Activated T-cell treated with anti-CD3 and anti-CD28 coated beads, Interleukin-2, amount 50 U/mL, for 4 hours (primary cell): ENCODE data around the gene CLEC18B. TPM values are rescaled to one million over a fixed set of nuclear protein-coding genes. Genes with fewer than 3 reads are reported as not detected.
"Not testable (repeated sequence)": the region's sequence is repeated elsewhere in the genome, so short reads cannot be mapped to it uniquely, and the experiment has no call there.

Experiments used
- ATAC-seq, 2 donors: fragments of 200-7000 bp; cut with Tn5 transposase; one replicate each; pipeline ENCODE4 v1.10.0; 2021
- DNase-seq: peaks from one replicate; pipeline ENCODE4 v3.0.0-alpha.2; 2020
- H3K27me3 Mint-ChIP-seq: one replicate; pipeline ENCODE4 v1.8.0; 2021; ENCODE audit warnings: low read depth, mixed read lengths
- H3K36me3 Mint-ChIP-seq: one replicate; pipeline ENCODE4 v1.8.0; 2022; ENCODE audit warnings: mixed read lengths; ENCODE audit not compliant: insufficient read depth
- H3K4me1 Mint-ChIP-seq: one replicate; pipeline ENCODE4 v1.8.0; 2021; ENCODE audit warnings: low read depth, mixed read lengths
- H3K4me3 Mint-ChIP-seq: one replicate; pipeline ENCODE4 v1.8.0; 2021; ENCODE audit warnings: mild to moderate bottlenecking, moderate library complexity, mixed read lengths
- H3K9me3 Mint-ChIP-seq: one replicate; pipeline ENCODE4 v1.8.0; 2021; ENCODE audit warnings: mixed read lengths
- total RNA-seq, 3 donors: library from RNA; stranded (reverse); gene quantifications; one replicate each; pipeline ENCODE4 v1.2.1, GENCODE V29; 2021

Gene CLEC18B
- total RNA-seq, 3 donors from 2014 or later, result 0.25 to 1.1 (median 0.79) TPM

DNA sequence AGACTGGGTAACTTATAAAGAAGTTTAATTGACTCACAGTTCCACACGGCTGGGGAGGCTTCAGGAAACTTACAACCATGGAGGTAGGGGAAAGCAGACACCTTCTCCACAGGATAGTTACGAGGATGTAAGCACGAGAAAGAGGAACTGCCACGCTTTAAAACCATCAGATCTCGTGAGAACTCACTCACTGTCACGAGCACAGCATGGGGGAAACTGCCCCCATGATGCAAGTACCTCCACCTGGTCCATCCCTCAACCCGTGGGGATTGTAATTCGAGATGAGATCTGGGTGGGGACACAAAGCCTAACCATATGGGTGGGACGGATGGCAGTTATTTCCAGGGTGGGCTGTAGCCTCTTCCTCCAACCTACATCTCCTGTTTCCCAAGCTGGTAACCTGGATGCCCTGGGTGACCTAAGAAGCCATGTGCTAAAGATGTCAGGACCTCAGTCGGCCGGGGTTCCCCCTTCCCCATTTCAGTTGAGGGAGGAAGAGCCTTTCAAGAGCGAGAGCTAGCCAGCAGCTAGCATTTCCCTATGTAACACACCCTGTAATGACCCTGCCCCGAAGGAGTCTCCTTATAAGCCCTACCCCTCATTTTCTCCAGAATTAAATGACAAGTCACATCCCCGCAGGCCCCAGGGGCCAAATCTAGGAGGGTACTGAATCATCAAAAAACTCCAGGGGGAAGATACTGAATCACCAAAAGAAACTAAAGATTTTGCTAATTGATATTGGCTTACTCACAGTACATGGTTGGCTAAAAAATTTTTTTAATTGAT is 16.9 kb downstream of the CLEC18B start:
- not testable (repeated sequence) for H3K4me3 Mint-ChIP-seq, DNase-seq, H3K27me3 Mint-ChIP-seq, H3K4me1 Mint-ChIP-seq, H3K9me3 Mint-ChIP-seq, H3K36me3 Mint-ChIP-seq
- ATAC-seq, result peak in 1 of 2 donors; percentile 57

DNA sequence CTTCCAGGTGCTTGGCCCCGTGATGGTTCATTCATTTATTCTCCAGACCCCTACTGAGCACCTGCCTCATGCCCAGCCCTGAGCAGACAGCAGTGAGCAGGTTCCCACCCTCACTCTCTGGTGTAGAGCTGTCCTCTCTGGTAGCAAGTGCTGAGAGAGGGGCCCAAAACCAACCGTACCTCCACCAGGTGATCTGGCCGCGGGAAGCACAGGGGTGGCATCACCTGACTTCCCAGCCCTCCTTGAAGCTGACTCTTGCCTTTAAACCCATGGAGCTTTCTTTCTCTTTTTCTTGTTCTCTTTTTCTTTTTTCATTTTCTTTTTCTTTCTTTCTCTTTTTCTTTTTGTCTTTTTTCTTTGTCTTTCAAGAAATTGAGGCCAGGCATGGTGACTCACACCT is 21.0 kb downstream of the CLEC18B start:
- not testable (repeated sequence) for H3K27me3 Mint-ChIP-seq, ATAC-seq, H3K36me3 Mint-ChIP-seq, H3K9me3 Mint-ChIP-seq, H3K4me3 Mint-ChIP-seq, DNase-seq, H3K4me1 Mint-ChIP-seq

DNA sequence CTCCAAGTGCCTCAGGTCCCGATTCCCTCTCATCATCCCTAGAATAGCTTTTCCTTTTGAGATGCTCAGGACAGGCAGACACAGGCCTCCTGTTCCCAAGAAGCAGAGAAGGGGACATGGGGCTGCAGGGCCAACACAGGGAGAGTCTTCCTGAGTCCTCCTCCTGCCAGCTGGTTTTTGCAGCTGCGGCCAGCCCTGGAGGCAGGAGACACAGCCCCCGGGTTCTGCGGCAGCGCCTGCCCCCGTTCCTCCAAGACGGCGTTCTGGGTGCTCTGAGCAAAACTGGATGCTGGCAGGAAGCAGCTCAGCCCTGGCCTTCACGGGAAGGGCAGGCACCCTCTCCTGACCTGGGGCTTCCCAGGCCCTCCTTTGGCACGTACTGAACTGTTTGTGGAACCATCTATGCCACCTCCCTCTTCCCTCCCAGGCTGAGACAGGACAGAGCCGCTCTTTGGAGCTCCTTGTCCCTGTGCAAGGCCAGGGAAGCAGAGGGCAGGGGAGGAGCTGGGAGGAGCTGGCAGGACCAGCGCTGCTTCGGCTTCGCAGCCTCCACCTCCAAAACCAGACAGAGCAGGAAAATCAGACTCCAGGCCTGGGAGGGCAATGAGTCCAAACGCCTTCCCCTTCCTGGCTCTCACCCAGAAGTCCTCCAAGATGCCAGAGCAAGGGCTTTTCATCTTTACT is 22.9 kb downstream of the CLEC18B start:
- not testable (repeated sequence) for H3K27me3 Mint-ChIP-seq, H3K4me1 Mint-ChIP-seq, H3K9me3 Mint-ChIP-seq, DNase-seq, H3K36me3 Mint-ChIP-seq, H3K4me3 Mint-ChIP-seq
- peak in 1 of 2 donors; percentile 18 for ATAC-seq

DNA sequence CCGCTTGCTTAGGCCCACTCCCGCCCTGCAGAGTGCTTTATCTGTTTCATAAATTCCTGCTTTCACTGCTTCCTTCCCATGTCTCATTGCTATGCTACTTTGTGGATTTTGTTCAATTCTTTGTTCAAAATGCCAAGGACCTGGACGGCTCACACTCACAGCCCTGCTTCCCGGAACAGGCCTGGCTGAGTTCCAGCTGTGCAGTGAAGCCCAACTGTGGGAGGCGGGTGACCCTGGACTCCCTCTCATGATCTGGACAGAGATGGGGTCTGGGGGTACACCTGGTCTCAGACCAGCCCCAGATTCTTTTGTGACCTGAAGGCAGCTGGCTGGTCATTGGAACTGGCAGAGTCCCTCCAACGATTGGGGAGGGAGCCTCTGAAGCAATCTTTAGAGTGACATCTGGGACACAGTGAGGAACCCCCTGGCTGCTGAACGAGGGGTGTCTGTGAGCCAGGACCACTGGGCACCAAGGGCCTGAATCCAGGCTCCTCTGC is 24.7 kb downstream of the CLEC18B start:
- not testable (repeated sequence) for ATAC-seq, H3K27me3 Mint-ChIP-seq, H3K4me3 Mint-ChIP-seq, H3K36me3 Mint-ChIP-seq, H3K9me3 Mint-ChIP-seq, DNase-seq, H3K4me1 Mint-ChIP-seq

GRCh38 chr16:74394604-74395003 is 26.7 kb downstream of the CLEC18B start:
- not testable (repeated sequence) for H3K27me3 Mint-ChIP-seq, H3K9me3 Mint-ChIP-seq, DNase-seq

GRCh38 chr16:74394131-74394530 is 27.1 kb downstream of the CLEC18B start:
- not testable (repeated sequence) for ATAC-seq, H3K4me1 Mint-ChIP-seq, H3K36me3 Mint-ChIP-seq, H3K27me3 Mint-ChIP-seq, DNase-seq, H3K9me3 Mint-ChIP-seq, H3K4me3 Mint-ChIP-seq

More at GRCh38 chr16:74394604-74395003, 26.7 kb downstream of the CLEC18B start:
- not testable (repeated sequence) for ATAC-seq, H3K36me3 Mint-ChIP-seq, H3K4me3 Mint-ChIP-seq, H3K4me1 Mint-ChIP-seq

DNA sequence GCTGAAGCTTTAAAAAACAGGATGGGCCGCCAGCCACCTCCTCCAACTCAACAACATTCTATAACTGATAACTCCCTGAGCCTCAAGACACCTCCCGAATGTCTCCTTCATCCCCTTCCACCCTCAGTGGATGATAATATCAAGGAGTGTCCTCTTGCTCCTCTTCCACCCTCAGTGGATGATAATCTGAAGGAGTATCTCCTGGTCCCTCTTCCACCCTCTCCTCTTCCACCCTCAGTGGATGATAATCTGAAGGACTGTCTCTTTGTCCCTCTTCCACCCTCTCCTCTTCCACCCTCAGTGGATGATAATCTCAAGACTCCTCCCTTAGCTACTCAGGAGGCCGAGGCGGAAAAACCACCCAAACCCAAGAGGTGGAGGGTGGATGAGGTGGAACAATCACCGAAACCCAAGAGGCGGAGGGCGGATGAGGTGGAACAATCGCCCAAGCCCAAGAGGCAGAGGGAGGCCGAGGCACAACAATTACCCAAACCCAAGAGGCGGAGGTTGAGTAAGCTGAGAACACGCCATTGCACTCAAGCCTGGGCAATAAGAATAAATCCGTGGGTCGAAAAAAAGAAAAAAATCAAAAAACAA is 29.7 kb downstream of the CLEC18B start:
- H3K4me3 Mint-ChIP-seq, DNase-seq, H3K27me3 Mint-ChIP-seq, H3K36me3 Mint-ChIP-seq, H3K4me1 Mint-ChIP-seq, ATAC-seq, H3K9me3 Mint-ChIP-seq: not testable (repeated sequence)

DNA sequence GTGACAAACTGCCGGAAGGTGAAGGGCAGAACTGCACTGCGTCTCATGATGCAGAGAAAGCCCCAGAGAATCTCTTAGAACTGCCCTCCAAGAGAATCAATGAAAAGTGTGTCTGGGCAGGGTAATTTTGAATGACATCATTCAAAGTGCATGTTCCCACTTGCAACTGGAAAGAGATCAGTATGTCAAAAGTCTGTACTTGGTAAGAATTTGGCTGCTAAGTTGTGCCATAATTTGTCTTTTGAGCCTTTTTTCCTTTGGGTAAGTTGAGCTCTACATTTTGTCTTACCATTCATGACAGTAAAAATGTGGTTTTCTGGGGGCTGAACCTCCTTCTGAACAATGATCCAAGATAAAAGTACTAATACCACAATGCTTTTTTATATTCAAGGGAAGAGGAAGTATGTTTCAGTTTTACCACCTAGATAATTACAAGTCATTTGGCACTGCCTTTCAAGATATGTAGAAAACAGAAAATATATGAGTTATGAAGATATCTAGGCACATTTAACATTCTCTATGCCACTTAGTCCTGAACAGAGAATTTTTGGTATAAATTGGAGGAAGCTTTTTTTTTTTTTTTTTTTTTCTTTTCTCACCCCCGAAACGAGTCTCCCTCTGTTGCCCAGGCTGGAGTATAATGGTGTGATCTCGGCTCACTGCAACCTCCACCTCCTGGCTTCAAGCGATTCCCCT is 38.8 kb downstream of the CLEC18B start:
- ATAC-seq, DNase-seq, H3K36me3 Mint-ChIP-seq, H3K4me3 Mint-ChIP-seq, H3K9me3 Mint-ChIP-seq, H3K27me3 Mint-ChIP-seq, H3K4me1 Mint-ChIP-seq: not testable (repeated sequence)

- not testable (repeated sequence) for DNase-seq, H3K4me3 Mint-ChIP-seq, ATAC-seq, H3K27me3 Mint-ChIP-seq, H3K36me3 Mint-ChIP-seq, H3K4me1 Mint-ChIP-seq, H3K9me3 Mint-ChIP-seq
Measured at GRCh38 chr16:74373847-74374184, 47.5 kb downstream of the CLEC18B start.

DNA sequence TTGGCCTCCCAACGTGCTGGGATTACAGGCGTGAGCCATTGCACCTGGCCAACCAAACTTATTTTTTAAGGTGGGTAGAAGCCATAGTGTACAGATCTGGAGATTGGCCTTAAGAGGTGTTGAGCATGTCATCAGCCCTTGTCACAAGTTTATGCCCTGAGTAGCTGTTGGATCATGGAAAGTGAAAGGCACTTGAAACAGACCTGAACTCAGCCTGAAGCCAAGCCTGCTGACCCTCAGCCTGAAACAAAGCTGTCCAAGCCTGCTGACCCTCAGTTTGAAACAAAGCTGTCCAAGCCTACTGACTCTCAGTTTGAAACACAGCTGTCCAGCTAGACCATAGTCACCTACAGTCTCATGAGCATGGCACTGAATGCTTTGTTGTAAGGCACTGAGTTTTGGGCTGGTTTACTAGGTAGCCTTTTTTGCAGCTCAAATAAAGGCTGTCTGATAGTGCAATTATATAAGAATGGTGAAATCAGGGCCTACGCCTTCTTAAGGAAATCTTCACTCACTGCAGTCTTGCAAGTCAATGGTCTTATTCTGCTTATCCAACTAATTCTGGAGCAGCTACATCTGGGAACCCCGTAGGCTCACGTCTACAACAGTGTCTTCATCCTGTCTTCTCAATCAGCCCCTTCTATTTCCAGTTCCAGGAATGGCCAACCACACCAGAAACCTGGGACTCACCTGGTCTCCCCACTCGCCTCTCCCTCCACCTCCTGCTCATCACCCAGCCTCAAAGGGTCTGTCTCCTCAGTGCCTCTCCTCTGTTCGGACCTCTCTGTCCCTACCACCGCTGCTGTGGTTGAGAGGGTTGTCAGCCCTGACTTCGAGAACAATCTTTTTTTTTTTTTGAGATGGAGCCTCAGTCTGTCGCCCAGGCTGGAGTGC is 48.1 kb downstream of the CLEC18B start:
- Mint-ChIP-seq H3K36me3 (no peaks in the 10 kb centered on the region), H3K4me1 (peaks cover 1% of the 10 kb centered on the region), H3K4me3 (no peak overlapping the region), H3K9me3 (no peaks in the 10 kb centered on the region), H3K27me3 (no peaks in the 10 kb centered on the region)
- DNase-seq, result no peak
- no peak for ATAC-seq

- Mint-ChIP-seq H3K27me3 (no peaks in the 10 kb centered on the region), H3K36me3 (no peaks in the 10 kb centered on the region), H3K4me1 (peaks cover 3% of the 10 kb centered on the region), H3K4me3 (no peak overlapping the region), H3K9me3 (no peaks in the 10 kb centered on the region)
- ATAC-seq (no peak), DNase-seq (no peak)
Measured at GRCh38 chr16:74372369-74372768, 48.9 kb downstream of the CLEC18B start.

- ATAC-seq, H3K36me3 Mint-ChIP-seq, H3K27me3 Mint-ChIP-seq, H3K9me3 Mint-ChIP-seq, H3K4me3 Mint-ChIP-seq, DNase-seq: not testable (repeated sequence)
- peaks cover 12% of the 10 kb centered on the region for H3K4me1 Mint-ChIP-seq
Measured at GRCh38 chr16:74370338-74371135, 50.7 kb downstream of the CLEC18B start.
